ENCODE data around the gene EMC10. TPM values are rescaled to one million over a fixed set of nuclear protein-coding genes. Genes with fewer than 3 reads are reported as not detected.

The EMC10 gene
- total RNA-seq, 1 donor from 2014 or later = 58.3 TPM

Other genes starting within 250 kb of the EMC10 start
- gene KCNC3, start 147.1 kb upstream of the EMC10 start, total RNA-seq = 0.17 and 6.5 TPM in 2 replicates
- 15.2 TPM in 1 of 2 replicates, not detected in the other for gene NAPSA, start 110.9 kb upstream of the EMC10 start, total RNA-seq
- 67.0 and 72.5 TPM in 2 replicates for gene NR1H2, start 100.0 kb upstream of the EMC10 start, total RNA-seq
- 23.9 and 34.7 TPM in 2 replicates for gene POLD1, start 92.2 kb upstream of the EMC10 start, total RNA-seq
- gene SPIB, start 57.6 kb upstream of the EMC10 start, total RNA-seq = not detected in 2 replicates
- gene MYBPC2, start 43.6 kb upstream of the EMC10 start, total RNA-seq = 0.35 TPM in 1 of 2 replicates, not detected in the other
- gene GARIN5A, start 341 bp downstream of the EMC10 start, total RNA-seq = 0.52 and 0.89 TPM in 2 replicates
- gene JOSD2, start 34.7 kb downstream of the EMC10 start, total RNA-seq = 13.5 and 19.8 TPM in 2 replicates
- gene ASPDH, start 37.4 kb downstream of the EMC10 start, total RNA-seq = not detected in 2 replicates
- 0.30 TPM in 1 of 2 replicates, not detected in the other for gene LRRC4B, start 91.9 kb downstream of the EMC10 start, total RNA-seq
- gene SYT3, start 163.4 kb downstream of the EMC10 start, total RNA-seq = 0.40 TPM in 1 of 2 replicates, not detected in the other
- 0.40 TPM in 1 of 2 replicates, not detected in the other for gene C19orf81, start 172.9 kb downstream of the EMC10 start, total RNA-seq
- gene SHANK1, start 243.3 kb downstream of the EMC10 start, total RNA-seq = 0.17 and 0.65 TPM in 2 replicates
- 0.15 and 0.52 TPM in 2 replicates for gene CLEC11A, start 246.9 kb downstream of the EMC10 start, total RNA-seq